Glomerular endothelial cell (primary cell): Measurements from ENCODE around the gene MED26. TPM values are rescaled to one million over a fixed set of nuclear protein-coding genes. Genes with fewer than 3 reads are reported as not detected.

Experiments
- DNase-seq: peaks from one replicate; pipeline ENCODE4 v3.0.0-alpha.2; 2011; ENCODE audit warnings: low read depth, low spot score; ENCODE audit errors: extremely low read depth
- total RNA-seq: library from RNA; depleted of rRNA; stranded (reverse); fragments of >200 nt; gene quantifications from 2 replicates; pipeline ENCODE4 v1.2.3, GENCODE V29; 2015

MED26 gene
- total RNA-seq, 1 donor from 2014 or later = 11.7 TPM

- no peak for DNase-seq
Measured at GRCh38 chr19:16591803-16592556, 36.0 kb downstream of the MED26 start.

DNA sequence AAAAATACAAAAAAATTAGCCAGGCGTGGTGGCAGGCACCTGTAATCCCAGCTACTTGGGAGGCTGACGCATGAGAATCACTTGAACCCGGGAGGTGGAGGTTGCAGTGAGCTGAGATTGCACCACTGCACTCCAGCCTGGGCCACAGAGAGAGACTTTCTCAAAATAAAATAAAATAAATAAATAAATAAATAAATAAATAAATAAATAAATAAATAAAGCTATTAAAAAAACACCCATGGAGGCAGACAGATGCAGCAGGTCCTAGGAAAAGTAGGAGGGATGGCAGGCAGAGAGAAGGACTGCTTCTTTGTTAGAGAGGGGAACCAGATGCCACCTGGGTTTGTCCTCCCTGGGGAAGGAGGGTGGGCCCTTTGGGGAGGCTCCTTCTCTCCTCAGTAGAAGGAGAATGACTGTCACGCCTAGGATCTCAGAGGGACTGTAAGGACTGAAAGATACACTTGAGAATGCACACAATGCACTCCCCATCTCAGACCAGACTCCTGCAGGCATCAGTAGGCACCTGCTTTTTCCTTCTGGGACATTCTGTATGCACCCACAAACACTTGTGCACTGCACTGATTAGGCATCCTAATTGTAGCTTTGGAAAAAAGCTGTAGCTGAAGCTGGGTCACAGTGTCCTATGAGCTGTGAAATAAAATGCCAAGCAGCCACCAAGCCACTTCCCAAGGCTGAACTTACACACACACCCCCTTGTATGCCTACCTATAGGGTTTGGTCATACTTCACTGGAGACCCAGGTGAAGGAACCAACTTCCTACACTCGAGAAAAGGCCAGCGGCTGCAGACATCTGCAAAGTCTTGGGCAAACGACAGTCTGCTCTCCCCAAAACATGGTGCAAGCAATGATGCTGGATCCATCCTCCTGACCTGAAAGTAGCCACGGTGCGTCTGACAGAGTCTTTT lies 36.9 kb downstream of the MED26 start:
- DNase-seq = no peak

GRCh38 chr19:16589917-16590316 lies 38.1 kb downstream of the MED26 start:
- no peak for DNase-seq

DNA sequence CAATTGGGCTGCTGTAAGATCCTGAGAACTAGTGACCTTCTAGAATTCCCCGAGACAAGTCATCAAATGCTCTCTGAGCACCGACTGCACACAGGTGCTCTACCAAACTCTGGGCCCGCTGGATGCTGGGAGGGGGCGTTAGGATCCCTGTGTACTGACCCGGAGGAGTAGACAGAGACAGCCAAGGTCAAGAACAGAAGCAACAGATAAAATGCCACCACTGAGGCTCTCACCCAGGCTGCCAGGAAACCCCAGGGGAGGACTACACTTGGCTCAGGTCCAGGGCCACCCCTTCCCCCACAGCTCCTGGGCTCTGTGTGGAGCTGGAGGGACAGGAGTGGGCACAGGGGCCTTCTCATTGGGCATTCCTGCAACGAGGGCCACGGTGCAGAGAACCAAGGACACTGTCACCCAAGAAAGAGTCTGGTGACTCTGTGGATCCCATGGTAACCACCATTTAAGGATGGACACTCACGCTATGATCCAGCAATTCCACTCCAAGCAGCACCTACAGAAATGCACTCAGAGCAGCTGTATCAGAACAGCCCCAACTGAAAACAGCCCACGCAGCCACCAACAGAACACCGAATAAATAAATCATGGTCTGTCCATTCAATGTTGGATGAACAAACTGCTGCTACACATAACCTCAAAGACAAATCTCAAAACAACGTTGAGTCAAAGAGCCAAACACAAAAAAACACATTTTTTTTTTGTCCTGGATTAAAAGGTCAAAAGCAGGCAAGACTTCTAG lies 39.0 kb downstream of the MED26 start:
- DNase-seq = no peak

- DNase-seq = no peak
Measured at GRCh38 chr19:16587833-16588823, 39.9 kb downstream of the MED26 start.

DNA sequence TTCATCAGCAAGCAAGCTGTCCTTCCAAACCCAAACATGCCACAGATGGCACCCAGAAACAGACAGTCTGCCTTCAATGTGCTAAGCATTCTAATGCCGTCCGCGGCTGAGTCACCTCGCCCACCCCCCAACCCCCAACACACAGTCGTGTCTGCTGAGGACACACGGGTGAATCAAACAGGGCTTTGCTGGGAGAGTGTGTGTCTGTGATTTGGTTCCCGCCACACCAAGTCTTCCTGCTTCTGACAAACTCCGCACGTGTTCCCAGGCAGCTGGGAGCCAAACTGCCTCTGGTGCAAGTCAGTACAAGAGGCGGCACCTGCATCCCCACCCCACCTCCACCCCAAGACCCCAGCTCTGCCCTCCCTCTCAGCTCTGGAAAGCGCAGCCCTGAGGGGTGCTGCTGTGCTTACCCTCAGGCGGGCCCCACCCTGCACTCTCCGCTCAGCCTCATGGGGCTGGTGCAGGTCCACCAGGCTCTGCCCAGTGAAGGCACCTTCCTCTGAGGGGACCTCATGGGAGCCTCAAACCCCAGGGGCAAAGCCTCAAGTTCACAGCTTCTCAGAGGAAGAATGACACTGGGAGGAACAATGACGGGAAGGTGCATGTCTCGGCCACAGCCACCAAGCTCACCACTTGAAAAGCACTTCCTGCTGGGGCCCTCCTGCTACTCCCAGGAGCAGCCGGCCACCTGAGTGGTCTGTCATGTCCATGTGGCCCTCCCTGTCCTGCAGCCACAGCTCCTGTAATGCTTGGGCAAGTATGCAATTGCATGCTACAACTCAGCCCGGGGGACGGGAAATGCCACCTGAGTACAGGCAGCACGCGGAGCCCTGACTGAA lies 40.8 kb downstream of the MED26 start:
- no peak for DNase-seq

GRCh38 chr19:16586477-16586871 lies 41.5 kb downstream of the MED26 start:
- no peak for DNase-seq

DNA sequence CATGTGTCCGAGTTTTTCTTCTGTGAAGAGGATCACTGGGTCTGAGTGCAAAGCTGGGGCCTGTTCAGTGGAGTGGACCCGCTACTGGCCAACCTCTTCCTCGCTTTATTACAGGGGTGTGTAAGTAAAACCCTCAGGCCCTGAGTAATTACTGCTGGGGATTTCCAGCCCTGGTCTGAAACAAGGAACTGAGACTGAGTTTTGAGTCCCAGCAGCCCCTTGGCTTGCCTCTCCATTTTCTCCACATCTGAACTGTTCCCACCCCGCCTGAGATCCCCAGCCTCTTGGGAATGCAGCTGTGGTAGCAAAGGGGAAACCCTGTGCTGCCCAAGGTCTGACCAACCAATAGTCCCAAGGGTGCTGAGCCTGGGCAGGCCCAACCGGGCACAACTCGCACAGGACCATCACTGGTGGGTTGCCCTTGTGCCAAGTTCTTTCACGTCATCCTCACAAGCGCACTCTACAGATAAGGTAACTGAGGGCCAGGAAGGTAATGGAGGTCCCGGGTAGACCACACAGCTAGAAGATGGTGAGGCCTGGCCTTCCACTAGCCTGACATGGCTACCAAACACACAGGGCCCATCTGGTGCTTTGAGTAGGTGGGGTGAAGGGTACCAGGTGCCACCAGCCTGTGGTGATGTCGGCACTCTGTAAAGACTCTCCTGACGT lies 42.1 kb downstream of the MED26 start:
- DNase-seq = no peak

DNA sequence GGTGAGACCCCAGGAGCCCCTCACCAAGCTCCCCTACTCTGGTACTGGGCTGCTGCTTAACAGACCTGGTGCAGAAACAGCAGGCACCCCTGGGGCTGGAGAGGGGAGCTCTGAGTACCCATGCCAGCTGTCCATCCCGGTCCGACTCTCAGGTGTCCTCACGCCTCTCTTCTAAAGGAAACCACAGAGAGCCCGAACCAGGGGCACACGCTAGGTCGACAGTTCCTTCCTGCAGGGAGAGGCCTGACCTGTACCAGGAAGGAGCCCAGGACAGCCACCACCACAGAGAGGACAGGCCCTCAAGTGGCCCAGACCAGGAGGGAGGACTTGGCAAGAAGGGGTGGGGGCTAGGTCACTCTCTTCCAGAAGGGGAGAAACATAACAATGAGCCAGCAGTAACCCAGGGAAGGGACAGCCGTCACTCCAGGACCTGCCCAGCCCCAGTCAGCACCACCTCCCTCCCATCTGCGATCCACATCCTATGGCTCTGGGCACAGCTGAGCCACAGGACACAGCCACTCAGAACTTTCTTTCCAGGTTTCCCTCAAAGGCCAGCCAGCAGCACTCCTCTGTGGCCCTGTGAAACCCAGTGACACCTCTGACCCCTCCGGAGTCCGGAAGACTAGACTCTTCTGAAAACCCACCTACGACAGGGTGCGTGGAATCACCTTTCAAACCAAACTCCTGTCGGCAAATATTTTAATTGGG lies 42.8 kb downstream of the MED26 start:
- no peak for DNase-seq

- no peak for DNase-seq
Measured at GRCh38 chr19:16584248-16585093, 43.5 kb downstream of the MED26 start.

- DNase-seq = no peak
Measured at GRCh38 chr19:16582486-16583261, 45.3 kb downstream of the MED26 start.

DNA sequence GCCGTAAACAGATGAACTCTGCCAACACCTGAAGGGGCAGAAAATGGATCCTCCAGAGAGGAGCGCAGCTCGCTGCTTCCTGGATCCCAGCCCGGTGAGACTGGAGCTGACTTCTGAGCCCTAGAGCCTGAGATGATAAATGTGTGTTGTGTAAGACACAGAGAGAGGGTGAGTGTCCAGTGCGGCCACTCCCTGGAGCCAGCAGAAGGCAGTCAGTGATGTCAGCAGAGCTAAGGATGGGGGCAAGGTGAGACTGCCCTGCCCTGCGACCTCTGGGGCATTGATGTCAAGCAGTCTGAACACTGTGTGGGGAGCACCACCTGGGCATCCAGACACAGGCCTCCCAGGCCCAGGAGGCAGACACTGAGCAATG lies 46.0 kb downstream of the MED26 start:
- DNase-seq = no peak

DNA sequence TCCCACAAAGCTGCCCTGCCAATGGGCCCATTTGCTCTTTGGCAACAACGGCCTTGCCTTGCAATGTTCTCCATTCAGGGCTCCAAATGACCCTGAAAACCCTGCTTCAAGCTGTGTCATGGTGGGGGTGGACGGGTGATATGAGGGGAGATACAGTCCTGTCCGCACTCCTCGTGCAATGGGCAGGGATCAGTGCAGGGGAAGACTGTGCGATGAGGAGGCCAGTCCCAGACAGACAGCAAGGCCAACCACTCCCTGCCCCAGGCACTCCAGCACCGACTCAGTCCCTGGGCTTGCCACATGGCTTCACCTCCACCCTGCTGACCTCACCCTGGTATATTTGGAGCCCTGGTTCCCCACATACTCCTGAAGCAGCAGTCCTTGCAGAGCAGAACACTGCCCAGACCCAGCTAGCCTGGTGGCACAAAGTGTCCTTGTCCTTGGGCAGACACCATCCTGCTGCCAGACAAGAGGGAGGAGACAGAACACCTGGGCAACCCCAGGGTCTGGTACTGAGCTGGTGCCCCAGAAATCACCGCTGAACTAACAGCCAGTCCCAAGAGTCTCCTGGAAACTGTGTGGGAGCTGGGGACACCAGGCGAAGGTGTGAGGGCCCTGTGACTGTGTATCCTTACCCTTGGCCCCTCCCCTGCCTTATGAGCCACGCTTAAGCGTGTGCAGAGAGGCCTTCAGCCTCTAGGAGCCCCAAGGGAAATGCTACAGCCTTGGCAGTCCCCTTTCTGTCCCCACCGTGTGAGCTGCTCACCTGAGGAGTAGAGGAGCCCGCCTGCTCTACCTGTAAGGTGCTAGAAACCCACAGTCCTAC lies 46.6 kb downstream of the MED26 start:
- no peak for DNase-seq

- DNase-seq = no peak
Measured at GRCh38 chr19:16579381-16579780, 48.6 kb downstream of the MED26 start.

DNA sequence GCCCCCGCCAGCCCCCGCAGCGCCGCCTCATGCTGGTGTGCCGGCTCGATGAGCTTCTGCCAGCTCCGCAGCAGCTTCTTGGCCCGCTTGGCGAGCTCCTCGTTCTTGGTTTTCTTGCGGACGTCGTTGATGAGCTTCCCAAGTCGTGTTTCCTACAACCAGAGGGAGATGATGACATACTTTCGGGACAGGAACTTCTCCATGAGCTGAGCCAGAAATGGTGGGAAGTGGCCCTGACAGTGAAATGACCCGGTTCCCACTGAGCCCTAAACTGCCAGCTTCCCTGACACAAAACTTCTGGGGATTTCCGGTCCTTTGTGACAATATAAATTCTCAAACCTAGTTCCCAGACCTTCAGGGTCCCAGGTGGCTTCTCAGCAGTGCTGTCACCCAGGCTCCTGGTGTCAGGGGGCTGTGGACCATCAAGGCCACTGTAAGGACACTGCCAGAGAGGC lies 50.4 kb downstream of the MED26 start:
- DNase-seq = no peak
